Transverse colon (tissue), 4 donors: ENCODE data around the gene FANCC. TPM values are rescaled to one million over a fixed set of nuclear protein-coding genes. Genes with fewer than 3 reads are reported as not detected.
"Not testable (repeated sequence)": the region's sequence is repeated elsewhere in the genome, so short reads cannot be mapped to it uniquely, and the experiment has no call there.

ENCODE experiments used
- DNase-seq: peaks from one replicate; pipeline ENCODE4 v3.0.0-alpha.2; 2019
- H3K27ac ChIP-seq, 4 donors: fragments of 200-600 bp; sonication (generic); 2 replicates each; pipeline ENCODE4 v1.5.1; 2016 to 2018; ENCODE audit warnings: inconsistent platforms in 4 of 4
- H3K27me3 ChIP-seq: fragments of 200-600 bp; sonication (generic); 2 replicates; pipeline ENCODE4 v1.5.1; 2017; ENCODE audit warnings: inconsistent platforms
- H3K36me3 ChIP-seq, 4 donors: fragments of 200-600 bp; sonication (generic); 2 replicates each; pipeline ENCODE4 v1.5.1; 2017 to 2019; ENCODE audit warnings: inconsistent platforms in 4 of 4
- H3K4me1 ChIP-seq, 4 donors: fragments of 200-600 bp; sonication (generic); 2 replicates each; pipeline ENCODE4 v1.5.1; 2017 to 2020; ENCODE audit warnings: inconsistent platforms in 4 of 4
- H3K4me3 ChIP-seq, 4 donors: fragments of 200-600 bp; sonication (generic); 1 replicate in 1 of 4; 2 replicates in 3 of 4; pipeline versions ENCODE4 v1.5.1 to v1.6.1; 2017 to 2019; ENCODE audit warnings: inconsistent platforms in 4 of 4
- H3K9me3 ChIP-seq, 2 donors: fragments of 200-600 bp; sonication (generic); 2 replicates each; pipeline ENCODE4 v1.5.1; 2017 to 2019; ENCODE audit warnings: inconsistent platforms in 2 of 2
- EP300 ChIP-seq: sonication (generic); formaldehyde crosslinking; IDR thresholded peaks from one replicate; pipeline ENCODE4 v1.6.1; 2017; ENCODE audit warnings: antibody characterized with exemption, low read depth
- POLR2A ChIP-seq: fragments of 450-650 bp; IDR thresholded peaks from one replicate; pipeline ENCODE4 v1.6.1; 2016; ENCODE audit warnings: antibody characterized with exemption, mild to moderate bottlenecking, moderate library complexity
- POLR2AphosphoS5 ChIP-seq, 3 donors: sonication (generic); formaldehyde crosslinking; IDR thresholded peaks; one replicate each; pipeline ENCODE4 v1.6.1; 2016; ENCODE audit warnings: antibody characterized with exemption in 3 of 3
- WGBS, 2 donors: methylation state at CpG; one replicate each; pipeline ENCODE4 v1.1.5; 2018; ENCODE audit warnings: low coverage in 1 of 2; 5-methylcytosine and 5-hydroxymethylcytosine counted together
- in situ Hi-C, 4 donors: fragments of 200-750 bp; cut with MboI; loops; one replicate each; pipeline versions ENCODE4 v1.15.0 to v1.15.1; 2017; ENCODE audit warnings: low sequenced_read_pairs in 3 of 4, low pct_ligation_motif_present in 1 of 4, low pct_unique_long_range_greater_than_20kb in 1 of 4
- intact Hi-C: fragments of 100-400 bp; cut with DNase I; formaldehyde crosslinking; loops from one replicate; pipeline ENCODE4 v1.15.1; 2023; ENCODE audit warnings: low total_unique reads
- total RNA-seq, 4 donors: library from RNA; depleted of rRNA; stranded (reverse); fragments of >200 nt; gene quantifications; one replicate each; pipeline ENCODE4 v1.1.0, GENCODE V29; 2016
- TF ChIP-seq, protein P1 (sequence below), 5 experiments: fragments of 200-600 bp in 3 of 5; fragments of 450-650 bp in 2 of 5; sonication (generic) in 3 of 5; IDR thresholded peaks; 1 replicate in 2 of 5; 2 replicates in 3 of 5; pipeline ENCODE4 v1.5.1; 2016 to 2017; ENCODE audit warnings: antibody characterized with exemption in 5 of 5, inconsistent platforms in 3 of 5, mild to moderate bottlenecking in 2 of 5, moderate library complexity in 1 of 5

The FANCC gene
- total RNA-seq, 4 donors from 2014 or later = 4.0 to 10.3 (median 9.5) TPM

DNA sequence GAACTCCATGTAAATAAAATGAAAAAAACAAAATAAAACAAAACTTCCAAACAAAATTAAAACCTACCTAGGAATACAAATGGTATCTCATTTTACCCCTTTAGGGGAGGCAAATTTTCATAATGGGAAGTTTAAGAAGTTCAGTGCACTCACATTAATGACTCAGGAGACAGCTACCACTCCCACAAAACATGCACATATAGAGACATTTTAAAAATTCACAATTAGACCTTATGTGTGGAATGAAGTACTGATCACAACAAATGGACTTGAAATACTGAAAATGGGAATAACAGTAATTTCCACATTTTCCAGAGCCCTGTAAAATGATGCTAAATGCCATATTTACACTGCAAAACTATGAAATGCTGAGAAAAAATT is 91.8 kb downstream of the FANCC start:
- DNase-seq = no peak
- in situ Hi-C loops = no loop called here
- Histone ChIP-seq H3K36me3 (no peaks in the 10 kb centered on the region), H3K9me3 (no peaks in the 10 kb centered on the region), H3K27ac (no peak overlapping the region), H3K4me1 (peaks cover 0 to 14% (median 5%) of the 10 kb centered on the region in 4 donors), H3K27me3 (no peaks in the 10 kb centered on the region), H3K4me3 (no peak overlapping the region)
- TF ChIP-seq POLR2A = no peak
- TF ChIP-seq, protein P1, sequence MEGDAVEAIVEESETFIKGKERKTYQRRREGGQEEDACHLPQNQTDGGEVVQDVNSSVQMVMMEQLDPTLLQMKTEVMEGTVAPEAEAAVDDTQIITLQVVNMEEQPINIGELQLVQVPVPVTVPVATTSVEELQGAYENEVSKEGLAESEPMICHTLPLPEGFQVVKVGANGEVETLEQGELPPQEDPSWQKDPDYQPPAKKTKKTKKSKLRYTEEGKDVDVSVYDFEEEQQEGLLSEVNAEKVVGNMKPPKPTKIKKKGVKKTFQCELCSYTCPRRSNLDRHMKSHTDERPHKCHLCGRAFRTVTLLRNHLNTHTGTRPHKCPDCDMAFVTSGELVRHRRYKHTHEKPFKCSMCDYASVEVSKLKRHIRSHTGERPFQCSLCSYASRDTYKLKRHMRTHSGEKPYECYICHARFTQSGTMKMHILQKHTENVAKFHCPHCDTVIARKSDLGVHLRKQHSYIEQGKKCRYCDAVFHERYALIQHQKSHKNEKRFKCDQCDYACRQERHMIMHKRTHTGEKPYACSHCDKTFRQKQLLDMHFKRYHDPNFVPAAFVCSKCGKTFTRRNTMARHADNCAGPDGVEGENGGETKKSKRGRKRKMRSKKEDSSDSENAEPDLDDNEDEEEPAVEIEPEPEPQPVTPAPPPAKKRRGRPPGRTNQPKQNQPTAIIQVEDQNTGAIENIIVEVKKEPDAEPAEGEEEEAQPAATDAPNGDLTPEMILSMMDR (IDR thresholded peaks at IDR 0.05) = no peak
- no peak for TF ChIP-seq POLR2AphosphoS5 (IDR thresholded peaks at IDR 0.05)
- intact Hi-C loops = no loop called here

DNA sequence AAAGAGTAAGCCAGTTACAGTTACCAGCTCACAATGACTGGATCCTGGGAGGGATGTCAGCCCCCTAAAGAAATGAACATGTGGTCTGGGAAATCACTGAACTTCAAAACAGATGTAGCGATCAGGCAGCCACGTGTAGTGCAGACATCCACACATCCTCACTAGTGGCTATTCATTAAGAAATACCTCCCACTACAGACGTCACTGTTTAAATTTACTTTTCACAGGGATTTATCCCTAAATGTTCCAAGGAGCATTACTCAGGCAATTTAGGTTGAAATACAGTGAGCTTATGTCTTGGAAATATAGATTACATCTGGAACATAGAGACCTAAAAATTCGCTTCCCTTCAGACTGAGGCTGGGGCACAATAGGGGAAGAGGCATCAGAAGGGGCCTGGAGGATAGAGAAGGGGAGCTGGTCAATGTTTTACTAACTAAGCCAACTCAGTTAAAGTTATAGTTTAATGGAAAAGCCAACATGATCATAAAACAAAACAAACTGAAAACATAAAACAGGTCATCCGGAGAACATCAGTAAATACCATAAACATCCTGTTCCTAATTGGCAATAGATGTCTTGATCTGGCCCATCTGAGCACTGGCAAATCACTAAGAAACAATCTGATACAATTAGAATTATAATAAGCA is 92.3 kb downstream of the FANCC start:
- no peak overlapping the region for H3K27ac ChIP-seq
- H3K4me1 ChIP-seq = peaks cover 0 to 14% (median 5%) of the 10 kb centered on the region in 4 donors
- no peak overlapping the region for H3K4me3 ChIP-seq
- in situ Hi-C loops = no loop called here
- TF ChIP-seq, protein P1 (IDR thresholded peaks at IDR 0.05) = no peak
- TF ChIP-seq POLR2AphosphoS5 (IDR thresholded peaks at IDR 0.05) (no peak), POLR2A (no peak), EP300 (no peak)
- intact Hi-C loops = no loop called here
- H3K36me3 ChIP-seq = no peaks in the 10 kb centered on the region
- H3K9me3 ChIP-seq = no peaks in the 10 kb centered on the region
- DNase-seq = no peak
- H3K27me3 ChIP-seq = no peaks in the 10 kb centered on the region
- 50 to 52% methylated on average over 5 of the region's 5 CpGs for WGBS, 2 donors

DNA sequence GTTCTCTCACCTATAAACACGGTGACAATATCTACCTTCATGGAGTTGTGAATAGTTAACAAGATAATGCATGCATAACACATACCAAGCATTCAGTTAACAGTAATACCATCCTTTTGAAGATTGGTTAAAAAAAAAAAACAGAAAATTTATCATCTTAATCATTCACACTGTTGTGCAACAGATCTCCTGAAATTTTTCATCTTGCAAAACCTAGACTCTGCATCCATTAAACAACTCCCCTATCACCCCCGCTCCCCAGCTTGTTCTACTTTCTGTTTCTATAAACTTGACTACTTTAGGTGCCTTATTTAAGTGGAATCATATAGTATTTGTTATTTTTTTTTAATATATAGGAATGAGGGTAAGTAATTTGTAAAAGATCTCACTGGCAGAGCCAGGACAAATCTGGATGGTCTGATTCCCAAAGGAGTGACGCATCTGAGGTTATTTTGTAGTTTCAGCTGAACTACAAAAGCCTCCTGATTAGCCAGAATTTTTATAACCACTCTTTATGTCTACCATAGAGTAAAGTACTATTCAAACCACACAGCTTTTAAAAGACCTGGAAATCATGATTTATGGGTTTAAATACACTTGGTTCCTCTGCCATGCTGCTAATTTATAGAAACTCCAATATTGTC is 93.0 kb downstream of the FANCC start:
- intact Hi-C loops = no loop called here
- no peaks in the 10 kb centered on the region for H3K9me3 ChIP-seq
- in situ Hi-C loops = no loop called here
- no peaks in the 10 kb centered on the region for H3K36me3 ChIP-seq
- no peak overlapping the region for H3K27ac ChIP-seq
- H3K4me3 ChIP-seq = no peak overlapping the region
- DNase-seq = no peak
- H3K4me1 ChIP-seq = peaks cover 0 to 14% (median 5%) of the 10 kb centered on the region in 4 donors
- H3K27me3 ChIP-seq = no peaks in the 10 kb centered on the region
- no peak for TF ChIP-seq POLR2AphosphoS5 (IDR thresholded peaks at IDR 0.05)
- TF ChIP-seq POLR2A = no peak
- TF ChIP-seq, protein P1 (IDR thresholded peaks at IDR 0.05) = no peak
- no peak for TF ChIP-seq EP300
- WGBS, 2 donors = 92 to 100% methylated on average over 3 of the region's 3 CpGs

DNA sequence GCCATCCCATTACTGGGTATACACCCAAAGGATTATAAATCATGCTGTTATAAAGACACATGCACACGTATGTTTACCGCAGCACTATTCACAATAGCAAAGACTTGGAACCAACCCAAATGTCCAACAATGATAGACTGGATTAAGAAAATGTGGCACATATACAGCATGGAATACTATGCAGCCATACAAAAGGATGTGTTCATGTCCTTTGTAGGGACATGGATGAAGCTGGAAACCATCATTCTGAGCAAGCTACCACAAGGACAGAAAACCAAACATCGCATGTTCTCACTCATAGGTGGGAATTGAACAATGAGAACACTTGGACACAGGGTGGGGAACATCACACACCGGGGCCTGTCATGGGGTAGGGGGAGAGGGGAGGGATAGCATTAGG is 97.2 kb downstream of the FANCC start:
- H3K27me3 ChIP-seq, H3K27ac ChIP-seq, intact Hi-C loops, H3K4me3 ChIP-seq, H3K9me3 ChIP-seq, DNase-seq, H3K36me3 ChIP-seq, H3K4me1 ChIP-seq, in situ Hi-C loops: not testable (repeated sequence)
- 69% methylated on average over 4 of the region's 4 CpGs; no CpG with 5 or more reads in 1 of the 2 donors for WGBS, 2 donors

DNA sequence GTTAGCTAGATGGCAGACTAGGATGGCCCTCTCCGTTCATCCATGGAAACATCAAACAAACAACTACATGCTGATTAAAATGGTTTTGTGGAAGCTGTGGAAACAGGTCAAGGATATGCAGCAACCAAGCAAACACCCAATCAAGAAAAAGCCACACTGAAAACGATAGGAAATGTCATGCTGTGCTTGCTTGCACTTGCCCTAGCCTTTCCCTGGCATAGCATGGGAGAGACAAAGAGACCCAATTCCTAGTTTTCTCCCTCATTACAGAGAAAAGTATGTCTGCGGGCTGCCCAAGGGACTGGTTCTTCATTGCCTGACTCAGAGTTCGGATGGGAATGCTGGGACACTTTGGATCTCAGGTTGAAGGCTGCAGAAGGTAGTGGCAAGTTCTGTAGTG is 98.7 kb downstream of the FANCC start:
- intact Hi-C loops (no loop called here), in situ Hi-C loops (no loop called here)
- H3K4me3 ChIP-seq = no peak overlapping the region
- WGBS, 2 donors = 83 to 92% methylated on average over 4 of the region's 4 CpGs
- no peaks in the 10 kb centered on the region for H3K36me3 ChIP-seq
- H3K9me3 ChIP-seq = no peaks in the 10 kb centered on the region
- H3K27me3 ChIP-seq = no peaks in the 10 kb centered on the region
- no peak overlapping the region for H3K27ac ChIP-seq
- no peaks in the 10 kb centered on the region for H3K4me1 ChIP-seq
- no peak for DNase-seq
- TF ChIP-seq, protein P1 (IDR thresholded peaks at IDR 0.05) = no peak
